ENCODE data around the gene NKX2-1.
A peak's percentile ranks its signal among the peaks of the same experiment; 100 is the strongest.

- TF ChIP-seq CTCF (IDR thresholded peaks at IDR 0.05; ENCODE audit: extremely low read depth in 1 of 2, insufficient read depth in 1 of 2, low read depth in 1 of 2, low read length in 2 of 2) (peak; percentile 56 to 61), POLR2AphosphoS5 (IDR thresholded peaks at IDR 0.05; ENCODE audit: insufficient read depth, low read depth, low read length) (no peak), POLR2A (IDR thresholded peaks at IDR 0.05; ENCODE audit: low read depth, low read length) (no peak), EZH2 (IDR thresholded peaks at IDR 0.05; ENCODE audit: borderline replicate concordance, low read depth, low read length, severe bottlenecking) (no peak), MAX (IDR thresholded peaks at IDR 0.05; ENCODE audit: insufficient read depth, insufficient read length) (no peak), JUN (IDR thresholded peaks at IDR 0.05; ENCODE audit: borderline replicate concordance, insufficient read depth, insufficient read length, low read depth) (no peak), FOS (IDR thresholded peaks at IDR 0.05; ENCODE audit: borderline replicate concordance, insufficient read depth, low read length) (no peak)
These were observed 33.7 kb upstream of the NKX2-1 start for GRCh38 chr14:36553656-36554260.
